Gastroesophageal sphincter (tissue), 3 donors: ENCODE data around the gene FANCC.

ENCODE experiments used
- CTCF ChIP-seq, 4 experiments: fragments of 200-600 bp in 2 of 4; fragments of 450-650 bp in 2 of 4; sonication (generic) in 1 of 4; IDR thresholded peaks; one replicate each; pipeline ENCODE4 v1.5.1; 2017 to 2019; ENCODE audit warnings: antibody characterized with exemption in 4 of 4, mild to moderate bottlenecking in 2 of 4, moderate library complexity in 2 of 4
- POLR2A ChIP-seq, 2 donors: fragments of 450-650 bp; IDR thresholded peaks; one replicate each; pipeline ENCODE4 v1.6.1; 2017; ENCODE audit warnings: antibody characterized with exemption in 2 of 2, mild to moderate bottlenecking in 2 of 2, moderate library complexity in 1 of 2
- POLR2AphosphoS5 ChIP-seq: sonication (generic); formaldehyde crosslinking; IDR thresholded peaks from one replicate; pipeline ENCODE4 v1.6.1; 2017; ENCODE audit warnings: antibody characterized with exemption

- no peak for TF ChIP-seq CTCF (IDR thresholded peaks at IDR 0.05)
- TF ChIP-seq POLR2A (IDR thresholded peaks at IDR 0.05) = no peak
- TF ChIP-seq POLR2AphosphoS5 = no peak
Measured at GRCh38 chr9:95277509-95277908, 40.0 kb downstream of the FANCC start.
